Thyroid gland (tissue), 4 donors: ENCODE data around the gene SPON1. TPM values are rescaled to one million over a fixed set of nuclear protein-coding genes. Genes with fewer than 3 reads are reported as not detected.

Experiments
- DNase-seq, 2 donors: peaks; one replicate each; pipeline ENCODE4 v3.0.0-alpha.2; 2019
- H3K27ac ChIP-seq, 3 donors: fragments of 200-600 bp; sonication (generic); 1 replicate in 2 of 3; 2 replicates in 1 of 3; pipeline ENCODE4 v1.5.1; 2016 to 2019; ENCODE audit warnings: mild to moderate bottlenecking in 1 of 3, moderate library complexity in 1 of 3
- H3K27me3 ChIP-seq: fragments of 200-600 bp; sonication (generic); one replicate; pipeline ENCODE4 v1.5.1; 2019
- H3K36me3 ChIP-seq, 2 donors: fragments of 200-600 bp; sonication (generic); one replicate each; pipeline ENCODE4 v1.5.1; 2016 to 2019
- H3K4me1 ChIP-seq, 2 donors: fragments of 200-600 bp; sonication (generic); one replicate each; pipeline ENCODE4 v1.5.1; 2017 to 2019
- H3K4me3 ChIP-seq, 3 donors: fragments of 200-600 bp; sonication (generic); replicated peaks in 1 of 3; 1 replicate in 2 of 3; 2 replicates in 1 of 3; pipeline ENCODE4 v1.5.1; 2016; ENCODE audit warnings: mild to moderate bottlenecking in 1 of 3
- H3K9me3 ChIP-seq: fragments of 200-600 bp; sonication (generic); one replicate; pipeline ENCODE4 v1.5.1; 2017
- CTCF ChIP-seq, 6 experiments: fragments of 200-600 bp in 3 of 6; fragments of 450-650 bp in 3 of 6; sonication (generic) in 3 of 6; IDR thresholded peaks; one replicate each; pipeline ENCODE4 v1.5.1; 2016 to 2019; ENCODE audit warnings: antibody characterized with exemption in 6 of 6, mild to moderate bottlenecking in 2 of 6, inconsistent platforms in 1 of 6, moderate library complexity in 1 of 6
- POLR2A ChIP-seq, 2 donors: fragments of 450-650 bp; IDR thresholded peaks; one replicate each; pipeline ENCODE4 v1.6.1; 2017; ENCODE audit warnings: antibody characterized with exemption in 2 of 2, mild to moderate bottlenecking in 2 of 2, moderate library complexity in 1 of 2
- WGBS, 2 donors: methylation state at CpG; one replicate each; pipeline ENCODE4 v1.1.5; 2017; 5-methylcytosine and 5-hydroxymethylcytosine counted together
- intact Hi-C: fragments of 100-400 bp; cut with DNase I; formaldehyde crosslinking; loops from one replicate; pipeline ENCODE4 v1.15.1; 2023
- total RNA-seq, 4 donors: library from RNA; depleted of rRNA; stranded (reverse); fragments of >200 nt; gene quantifications; one replicate each; pipeline ENCODE4 v1.2.3, GENCODE V29; 2016

SPON1 gene
- total RNA-seq, 4 donors from 2014 or later = 7.3 to 14.9 (median 10.9) TPM

DNA sequence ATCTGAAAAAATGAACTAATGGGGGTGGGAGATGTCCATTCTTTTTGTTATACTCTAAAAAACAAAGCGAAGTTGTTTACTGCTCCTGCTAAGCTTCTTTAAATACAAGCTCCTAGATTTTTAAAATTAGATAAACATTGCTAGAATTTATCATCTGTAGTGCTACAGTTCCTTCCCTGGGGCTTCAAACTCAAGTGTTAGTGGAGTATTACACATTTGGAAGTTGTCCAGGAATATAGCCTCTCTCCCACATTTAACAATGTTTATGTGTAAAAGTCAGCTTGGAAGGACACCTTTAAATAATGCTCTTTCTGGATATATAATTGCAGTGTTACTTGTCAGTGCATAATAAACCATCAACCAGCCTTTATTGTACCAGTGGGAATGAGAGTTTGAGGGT lies 155.5 kb downstream of the SPON1 start:
- H3K27ac ChIP-seq = no peak overlapping the region
- no peak for DNase-seq
- no peaks in the 10 kb centered on the region for H3K36me3 ChIP-seq
- H3K9me3 ChIP-seq = no peaks in the 10 kb centered on the region
- intact Hi-C loops = no loop called here
- no peak overlapping the region for H3K4me3 ChIP-seq
- H3K4me1 ChIP-seq = no peaks in the 10 kb centered on the region
- TF ChIP-seq CTCF (IDR thresholded peaks at IDR 0.05) (no peak), POLR2A (IDR thresholded peaks at IDR 0.05) (no peak)
- H3K27me3 ChIP-seq = no peaks in the 10 kb centered on the region
- 0 to 46% methylated on average over 1 of the region's 1 CpG for WGBS, 2 donors

GRCh38 chr11:14119357-14119756 lies 156.8 kb downstream of the SPON1 start:
- Histone ChIP-seq H3K27me3 (no peaks in the 10 kb centered on the region), H3K36me3 (no peaks in the 10 kb centered on the region), H3K27ac (no peak overlapping the region), H3K9me3 (no peaks in the 10 kb centered on the region), H3K4me3 (no peak overlapping the region), H3K4me1 (no peaks in the 10 kb centered on the region)
- 94 to 97% methylated on average over 2 of the region's 2 CpGs for WGBS, 2 donors
- intact Hi-C loops = no loop called here
- no peak for DNase-seq
- TF ChIP-seq POLR2A (IDR thresholded peaks at IDR 0.05) (no peak), CTCF (IDR thresholded peaks at IDR 0.05) (no peak)

- intact Hi-C loops = no loop called here
- Histone ChIP-seq H3K27ac (no peak overlapping the region), H3K9me3 (no peaks in the 10 kb centered on the region), H3K4me1 (no peaks in the 10 kb centered on the region), H3K4me3 (no peak overlapping the region), H3K27me3 (no peaks in the 10 kb centered on the region), H3K36me3 (no peaks in the 10 kb centered on the region)
- WGBS, 2 donors = 85 to 88% methylated on average over 3 of the region's 3 CpGs
- TF ChIP-seq POLR2A (IDR thresholded peaks at IDR 0.05) = no peak
- no peak for TF ChIP-seq CTCF (IDR thresholded peaks at IDR 0.05)
- no peak for DNase-seq
Observed at GRCh38 chr11:14124350-14124749, 161.8 kb downstream of the SPON1 start.

- Histone ChIP-seq H3K4me1 (no peaks in the 10 kb centered on the region), H3K36me3 (no peaks in the 10 kb centered on the region), H3K27me3 (no peaks in the 10 kb centered on the region), H3K4me3 (no peak overlapping the region), H3K9me3 (no peaks in the 10 kb centered on the region), H3K27ac (no peak overlapping the region)
- no peak for TF ChIP-seq CTCF (IDR thresholded peaks at IDR 0.05)
- WGBS, 2 donors = 94 to 95% methylated on average over 3 of the region's 3 CpGs
- DNase-seq = no peak
- intact Hi-C loops = no loop called here
Observed at GRCh38 chr11:14124886-14125285, 162.4 kb downstream of the SPON1 start.

DNA sequence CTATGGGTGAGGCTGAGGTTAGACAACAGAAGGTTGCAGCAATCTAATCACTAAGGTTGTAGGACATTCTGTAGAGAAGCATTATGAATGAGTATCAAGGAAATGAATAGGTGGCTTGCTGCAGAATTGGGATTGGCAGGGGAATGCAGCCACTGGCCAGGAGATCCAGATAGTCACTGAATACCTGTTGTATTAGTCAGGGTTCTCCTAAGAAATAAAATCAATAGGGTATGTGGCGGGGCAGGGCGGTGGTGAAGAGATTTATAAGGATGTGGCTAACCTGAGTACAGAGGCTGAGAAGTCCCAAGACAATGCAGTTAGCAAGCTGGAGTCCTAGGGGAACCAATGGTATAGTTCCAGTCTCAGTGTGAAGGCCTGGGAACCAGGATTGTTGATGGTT lies 163.0 kb downstream of the SPON1 start:
- no peaks in the 10 kb centered on the region for H3K36me3 ChIP-seq
- H3K9me3 ChIP-seq = no peaks in the 10 kb centered on the region
- no peak for TF ChIP-seq POLR2A (IDR thresholded peaks at IDR 0.05)
- no peak for TF ChIP-seq CTCF (IDR thresholded peaks at IDR 0.05)
- no peaks in the 10 kb centered on the region for H3K27me3 ChIP-seq
- intact Hi-C loops = no loop called here
- H3K4me3 ChIP-seq = no peak overlapping the region
- 100% methylated on average over 2 of the region's 2 CpGs for WGBS, 2 donors
- no peak overlapping the region for H3K27ac ChIP-seq
- no peak for DNase-seq
- no peaks in the 10 kb centered on the region for H3K4me1 ChIP-seq
